Activated T-cell treated with anti-CD3 and anti-CD28 coated beads, Interleukin-2, amount 50 U/mL, for 72 hours (primary cell): ENCODE data around the gene FREM3. TPM values are rescaled to one million over a fixed set of nuclear protein-coding genes. Genes with fewer than 3 reads are reported as not detected.

Experiments
- ATAC-seq, 2 donors: fragments of 150-1000 bp; cut with Tn5 transposase; replicated peaks in 1 of 2; 2 replicates each; pipeline ENCODE4 v1.10.0; 2021; ENCODE audit warnings: moderate library complexity in 2 of 2, mild to moderate bottlenecking in 1 of 2
- DNase-seq, 2 donors: peaks; one replicate each; pipeline ENCODE4 v3.0.0; 2021 to 2022; ENCODE audit warnings: mixed read lengths in 1 of 2
- H3K27ac Mint-ChIP-seq: one replicate; pipeline ENCODE4 v1.8.0; 2022; ENCODE audit warnings: mild to moderate bottlenecking, moderate library complexity, mixed read lengths
- H3K27me3 Mint-ChIP-seq: one replicate; pipeline ENCODE4 v1.8.0; 2022; ENCODE audit warnings: low read depth, mixed read lengths
- H3K36me3 Mint-ChIP-seq, 2 donors: one replicate each; pipeline ENCODE4 v1.8.0; 2022; ENCODE audit warnings: mixed read lengths in 2 of 2, mild to moderate bottlenecking in 1 of 2; ENCODE audit not compliant: insufficient read depth in 2 of 2
- H3K4me1 Mint-ChIP-seq: one replicate; pipeline ENCODE4 v1.8.0; 2022; ENCODE audit warnings: low read depth, mixed read lengths
- H3K4me3 Mint-ChIP-seq, 2 donors: one replicate each; pipeline ENCODE4 v1.8.0; 2022; ENCODE audit warnings: mild to moderate bottlenecking in 2 of 2, mixed read lengths in 2 of 2, moderate library complexity in 2 of 2
- H3K9me3 Mint-ChIP-seq, 2 donors: one replicate each; pipeline ENCODE4 v1.8.0; 2022; ENCODE audit warnings: mixed read lengths in 2 of 2
- total RNA-seq, 2 donors: library from RNA; stranded (reverse); gene quantifications; one replicate each; pipeline ENCODE4 v1.2.3, GENCODE V29; 2022

The FREM3 gene
- total RNA-seq, 2 donors from 2014 or later: not detected

GRCh38 chr4:143643399-143643798, 57.1 kb downstream of the FREM3 start:
- Mint-ChIP-seq H3K4me3 (no peak overlapping the region), H3K27ac (no peak overlapping the region), H3K27me3 (no peaks in the 10 kb centered on the region)

DNA sequence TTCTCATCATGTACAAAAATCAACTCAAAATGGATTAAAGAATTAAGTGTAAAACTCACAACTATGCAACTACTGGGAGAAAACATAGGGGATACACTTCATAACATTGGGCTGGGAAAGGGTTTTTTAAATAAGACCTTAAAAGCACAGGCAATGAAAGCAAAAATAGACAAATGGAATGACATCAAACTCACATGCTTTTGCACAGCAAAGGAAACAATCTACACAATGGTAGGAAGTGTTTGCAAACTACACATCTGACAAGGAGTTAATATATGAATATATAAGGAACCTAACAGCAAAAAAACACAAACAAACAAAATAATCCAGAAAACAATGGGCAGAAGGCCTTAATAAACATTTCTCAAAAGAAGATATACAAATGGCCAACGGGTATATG, 57.9 kb downstream of the FREM3 start:
- Mint-ChIP-seq H3K4me3 (no peak overlapping the region), H3K9me3 (peaks cover 9 to 12% of the 10 kb centered on the region in 2 donors), H3K27ac (no peak overlapping the region), H3K4me1 (no peaks in the 10 kb centered on the region), H3K36me3 (peaks cover 6 to 9% of the 10 kb centered on the region in 2 donors), H3K27me3 (no peaks in the 10 kb centered on the region)
- DNase-seq: no peak
- ATAC-seq: no peak

More at GRCh38 chr4:143643399-143643798, 57.1 kb downstream of the FREM3 start:
- DNase-seq: no peak
- ATAC-seq: no peak
- H3K36me3 Mint-ChIP-seq: peaks cover 6 to 16% of the 10 kb centered on the region in 2 donors
- peaks cover 12 to 13% of the 10 kb centered on the region in 2 donors for H3K9me3 Mint-ChIP-seq
- H3K4me1 Mint-ChIP-seq: no peaks in the 10 kb centered on the region

GRCh38 chr4:143641361-143641760, 59.1 kb downstream of the FREM3 start:
- Mint-ChIP-seq H3K27me3 (no peaks in the 10 kb centered on the region), H3K4me1 (no peaks in the 10 kb centered on the region), H3K36me3 (peaks cover 0 to under 1% of the 10 kb centered on the region in 2 donors), H3K27ac (no peak overlapping the region), H3K9me3 (peaks cover 0 to 4% of the 10 kb centered on the region in 2 donors), H3K4me3 (no peak overlapping the region)
- ATAC-seq (no peak), DNase-seq (no peak)

DNA sequence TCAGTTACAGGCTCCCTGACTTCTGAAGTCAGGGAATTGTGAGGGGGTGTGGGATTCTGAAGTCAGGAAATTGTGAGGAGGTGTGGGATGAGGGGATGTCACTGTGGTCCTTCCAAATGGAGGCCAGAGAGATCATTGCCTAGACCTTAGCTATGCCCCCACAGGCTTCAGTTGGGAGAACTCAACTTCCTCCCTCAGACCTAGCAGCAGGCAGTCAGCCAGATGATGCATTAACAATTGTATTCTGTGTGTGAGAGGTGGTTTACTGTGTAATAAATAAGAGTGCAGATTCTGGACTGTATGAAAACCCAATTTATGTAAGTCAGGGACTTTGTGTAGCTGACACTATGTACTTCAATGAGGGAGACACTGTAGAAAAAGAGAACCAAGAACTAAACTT, 65.7 kb downstream of the FREM3 start:
- Mint-ChIP-seq H3K36me3 (no peaks in the 10 kb centered on the region), H3K9me3 (no peaks in the 10 kb centered on the region), H3K27ac (no peak overlapping the region), H3K4me1 (no peaks in the 10 kb centered on the region), H3K27me3 (no peaks in the 10 kb centered on the region), H3K4me3 (no peak overlapping the region)
- DNase-seq: no peak
- ATAC-seq: no peak

GRCh38 chr4:143633833-143634232, 66.6 kb downstream of the FREM3 start:
- Mint-ChIP-seq H3K4me1 (no peaks in the 10 kb centered on the region), H3K27ac (no peak overlapping the region), H3K36me3 (no peaks in the 10 kb centered on the region), H3K9me3 (no peaks in the 10 kb centered on the region), H3K27me3 (no peaks in the 10 kb centered on the region), H3K4me3 (no peak overlapping the region)
- DNase-seq (no peak), ATAC-seq (no peak)

- H3K36me3 Mint-ChIP-seq: no peaks in the 10 kb centered on the region
Measured at GRCh38 chr4:143626134-143626911, 74.2 kb downstream of the FREM3 start.

GRCh38 chr4:143625632-143626031, 74.8 kb downstream of the FREM3 start:
- Mint-ChIP-seq H3K36me3 (no peaks in the 10 kb centered on the region), H3K4me1 (no peaks in the 10 kb centered on the region), H3K9me3 (peaks cover 4 to 6% of the 10 kb centered on the region in 2 donors), H3K27ac (no peak overlapping the region), H3K4me3 (no peak overlapping the region), H3K27me3 (no peaks in the 10 kb centered on the region)
- no peak for DNase-seq
- ATAC-seq: no peak

More at GRCh38 chr4:143626134-143626911, 74.2 kb downstream of the FREM3 start:
- H3K4me3 Mint-ChIP-seq: no peak overlapping the region
- ATAC-seq (no peak), DNase-seq (no peak)
- H3K27ac Mint-ChIP-seq: no peak overlapping the region
- H3K9me3 Mint-ChIP-seq: peaks cover 4 to 6% of the 10 kb centered on the region in 2 donors
- H3K4me1 Mint-ChIP-seq: no peaks in the 10 kb centered on the region
- H3K27me3 Mint-ChIP-seq: no peaks in the 10 kb centered on the region

DNA sequence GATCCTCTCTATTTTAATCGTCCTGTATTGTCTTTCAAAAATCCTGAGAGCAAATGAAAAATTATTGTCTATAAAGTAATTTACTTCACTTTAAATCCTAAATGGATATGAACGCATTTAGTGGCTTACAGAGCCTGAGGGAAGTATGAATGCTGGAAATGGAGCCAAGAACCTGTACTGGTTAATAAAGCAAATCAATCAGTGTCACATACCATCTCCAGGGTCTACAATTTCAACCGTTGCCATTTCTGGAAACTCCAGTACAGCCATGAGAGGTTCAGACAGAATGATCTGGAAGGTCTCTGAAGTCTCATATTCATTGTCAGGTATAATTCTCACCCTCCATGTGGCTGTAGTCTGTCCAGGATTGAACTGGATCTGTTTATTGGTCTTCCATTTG, 76.6 kb downstream of the FREM3 start:
- no peaks in the 10 kb centered on the region for H3K27me3 Mint-ChIP-seq
- H3K27ac Mint-ChIP-seq: no peak overlapping the region
- no peak overlapping the region for H3K4me3 Mint-ChIP-seq
- ATAC-seq: no peak
- no peaks in the 10 kb centered on the region for H3K4me1 Mint-ChIP-seq
- DNase-seq: no peak
- no peaks in the 10 kb centered on the region for H3K36me3 Mint-ChIP-seq
- H3K9me3 Mint-ChIP-seq: peaks cover 4 to 6% of the 10 kb centered on the region in 2 donors

GRCh38 chr4:143618811-143619210, 81.7 kb downstream of the FREM3 start:
- H3K4me1 Mint-ChIP-seq: peaks cover 13% of the 10 kb centered on the region
- DNase-seq (no peak), ATAC-seq (no peak)
- H3K9me3 Mint-ChIP-seq: no peaks in the 10 kb centered on the region
- no peak overlapping the region for H3K27ac Mint-ChIP-seq
- H3K4me3 Mint-ChIP-seq: no peak overlapping the region
- H3K36me3 Mint-ChIP-seq: peaks cover 2 to 5% of the 10 kb centered on the region in 2 donors
- peaks cover 6% of the 10 kb centered on the region for H3K27me3 Mint-ChIP-seq

DNA sequence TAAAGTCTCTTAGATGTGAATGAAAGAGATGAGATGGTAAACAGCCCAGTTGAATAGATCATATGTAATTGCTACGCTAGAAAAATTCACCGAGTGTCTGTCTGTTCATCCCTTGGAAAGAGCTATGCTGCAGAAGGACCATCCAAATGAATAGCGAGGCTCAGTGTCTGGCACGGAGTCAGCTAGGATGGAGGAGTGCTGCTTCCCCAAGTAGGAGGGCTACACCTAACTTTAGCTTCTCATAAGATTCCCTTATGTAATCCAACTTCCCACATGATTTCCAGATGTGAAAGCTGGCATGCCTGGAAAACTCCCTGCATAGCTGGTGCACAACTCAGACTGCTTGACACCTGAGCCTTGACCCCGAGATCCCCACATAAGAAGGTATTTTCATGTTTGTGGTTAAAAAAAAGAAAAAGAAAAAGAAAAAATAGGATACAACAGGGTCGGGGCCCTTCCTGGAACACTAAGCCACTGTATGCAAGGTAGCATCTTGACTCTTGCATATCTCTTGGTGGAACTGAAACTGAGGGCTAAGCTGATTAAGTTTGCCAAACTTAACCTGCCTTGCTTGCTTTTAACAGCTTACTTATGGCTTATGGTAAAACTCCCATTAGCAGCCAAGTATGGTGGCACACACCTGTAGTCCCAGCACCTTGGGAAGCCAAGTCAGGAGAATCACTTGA, 82.3 kb downstream of the FREM3 start:
- H3K4me3 Mint-ChIP-seq: no peak overlapping the region
- H3K4me1 Mint-ChIP-seq: peaks cover 13% of the 10 kb centered on the region
- peaks cover 7% of the 10 kb centered on the region for H3K27me3 Mint-ChIP-seq
- DNase-seq (no peak), ATAC-seq (no peak)
- no peak overlapping the region for H3K27ac Mint-ChIP-seq
- H3K9me3 Mint-ChIP-seq: no peaks in the 10 kb centered on the region
- peaks cover 2 to 5% of the 10 kb centered on the region in 2 donors for H3K36me3 Mint-ChIP-seq

DNA sequence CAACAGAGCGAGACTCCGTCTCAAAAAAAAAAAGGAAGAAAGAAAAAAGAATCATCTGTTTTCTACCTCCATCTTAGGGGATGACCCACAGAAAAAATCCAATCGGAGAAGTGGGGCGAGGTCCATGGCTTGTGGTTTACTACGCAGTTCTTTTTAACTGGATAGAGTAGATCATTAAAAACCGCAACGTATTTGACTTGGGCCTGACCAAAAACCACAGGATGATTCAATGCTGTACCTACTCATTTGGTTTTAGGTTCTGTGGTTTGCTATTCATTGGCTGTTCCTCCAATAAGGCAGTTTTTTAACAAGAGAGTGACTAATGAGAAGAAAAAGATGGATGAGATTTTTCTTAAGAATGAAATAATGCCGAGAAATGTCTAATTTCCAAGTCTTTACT, 83.7 kb downstream of the FREM3 start:
- peaks cover 12% of the 10 kb centered on the region for H3K27me3 Mint-ChIP-seq
- peak overlapping the region; percentile 67 for H3K27ac Mint-ChIP-seq
- H3K4me3 Mint-ChIP-seq: peak overlapping the region in 1 of 2 donors; percentile 25
- H3K9me3 Mint-ChIP-seq: no peaks in the 10 kb centered on the region
- H3K4me1 Mint-ChIP-seq: peaks cover 13% of the 10 kb centered on the region
- DNase-seq (peak; percentile 29 to 32), ATAC-seq (peak; percentile 87 to 93)
- H3K36me3 Mint-ChIP-seq: peaks cover 2 to 5% of the 10 kb centered on the region in 2 donors

GRCh38 chr4:143609492-143609891, 91.0 kb downstream of the FREM3 start:
- peaks cover 3 to 5% of the 10 kb centered on the region in 2 donors for H3K36me3 Mint-ChIP-seq
- H3K27ac Mint-ChIP-seq: no peak overlapping the region
- no peaks in the 10 kb centered on the region for H3K4me1 Mint-ChIP-seq
- H3K9me3 Mint-ChIP-seq: peaks cover 2 to 6% of the 10 kb centered on the region in 2 donors
- DNase-seq: no peak
- peaks cover 10% of the 10 kb centered on the region for H3K27me3 Mint-ChIP-seq
- H3K4me3 Mint-ChIP-seq: no peak overlapping the region
- ATAC-seq: no peak

- ATAC-seq: no peak
- Mint-ChIP-seq H3K9me3 (peaks cover 4 to 6% of the 10 kb centered on the region in 2 donors), H3K4me1 (no peaks in the 10 kb centered on the region), H3K27me3 (no peaks in the 10 kb centered on the region), H3K27ac (no peak overlapping the region), H3K36me3 (peaks cover 3% of the 10 kb centered on the region in 2 donors), H3K4me3 (no peak overlapping the region)
- no peak for DNase-seq
Measured at GRCh38 chr4:143606480-143606879, 94.0 kb downstream of the FREM3 start.
